H9 (cell line): ENCODE measurements around the gene SSBP3. TPM values are rescaled to one million over a fixed set of nuclear protein-coding genes. Genes with fewer than 3 reads are reported as not detected.

Experiments used
- DNase-seq: peaks from one replicate; pipeline ENCODE4 v3.0.0-alpha.2; 2017
- H2AFZ ChIP-seq: one replicate; pipeline ENCODE4 v1.6.1; 2013; ENCODE audit warnings: mild to moderate bottlenecking, low read length, control low read depth, moderate library complexity
- H2AK5ac ChIP-seq: 2 replicates; pipeline ENCODE4 v1.6.1; 2013; ENCODE audit warnings: low read length, control low read depth, mixed read lengths; ENCODE audit not compliant: insufficient read length
- H2BK120ac ChIP-seq: one replicate; pipeline ENCODE4 v1.6.1; 2013; ENCODE audit warnings: low read depth, mild to moderate bottlenecking, low read length, control low read depth, inconsistent platforms; ENCODE audit not compliant: poor library complexity, severe bottlenecking
- H2BK12ac ChIP-seq: 2 replicates; pipeline ENCODE4 v1.6.1; 2013; ENCODE audit warnings: low read length, control low read depth, mixed read lengths, low read depth; ENCODE audit not compliant: insufficient read length
- H2BK15ac ChIP-seq: 2 replicates; pipeline ENCODE4 v1.6.1; 2013; ENCODE audit warnings: low read depth, low read length, control low read depth
- H2BK20ac ChIP-seq: one replicate; pipeline ENCODE4 v1.6.1; 2013; ENCODE audit warnings: low read depth, mild to moderate bottlenecking, low read length, control low read depth, inconsistent platforms; ENCODE audit not compliant: poor library complexity, severe bottlenecking
- H2BK5ac ChIP-seq: 2 replicates; pipeline ENCODE4 v1.6.1; 2013; ENCODE audit warnings: low read length, control low read depth, mixed read lengths; ENCODE audit not compliant: insufficient read length
- H3K14ac ChIP-seq: 2 replicates; pipeline ENCODE4 v1.6.1; 2013; ENCODE audit warnings: low read length, control low read depth; ENCODE audit not compliant: insufficient read depth
- H3K18ac ChIP-seq: 2 replicates; pipeline ENCODE4 v1.6.1; 2013; ENCODE audit warnings: low read depth, mild to moderate bottlenecking, mixed read lengths, low read length, control low read depth; ENCODE audit not compliant: insufficient read length
- H3K23ac ChIP-seq: 2 replicates; pipeline ENCODE4 v1.6.1; 2013; ENCODE audit warnings: low read length, control low read depth, mixed read lengths, low read depth; ENCODE audit not compliant: insufficient read length
- H3K23me2 ChIP-seq: 2 replicates; pipeline ENCODE4 v1.6.1; 2013; ENCODE audit warnings: low read depth, mild to moderate bottlenecking, mixed read lengths, low read length, control low read depth; ENCODE audit not compliant: insufficient read length, poor library complexity, severe bottlenecking
- H3K27ac ChIP-seq: 2 replicates; pipeline ENCODE4 v1.5.1; 2013; ENCODE audit warnings: low read length, control low read depth, mixed read lengths, low read depth; ENCODE audit not compliant: insufficient read length
- H3K27me3 ChIP-seq: 2 replicates; pipeline ENCODE4 v1.6.1; 2013; ENCODE audit warnings: low read length, control low read depth, inconsistent platforms; ENCODE audit not compliant: insufficient read depth
- H3K4ac ChIP-seq: 2 replicates; pipeline ENCODE4 v1.6.1; 2013; ENCODE audit warnings: low read depth, mild to moderate bottlenecking, control low read depth, inconsistent platforms, low read length, moderate library complexity
- H3K4me1 ChIP-seq: 2 replicates; pipeline ENCODE4 v1.6.1; 2013; ENCODE audit warnings: low read length, control low read depth, inconsistent platforms; ENCODE audit not compliant: insufficient read depth
- H3K4me2 ChIP-seq: 2 replicates; pipeline ENCODE4 v1.6.1; 2013; ENCODE audit warnings: low read length, control low read depth, mixed read lengths; ENCODE audit not compliant: insufficient read length, insufficient read depth
- H3K56ac ChIP-seq: 2 replicates; pipeline ENCODE4 v1.6.1; 2013; ENCODE audit warnings: low read depth, mild to moderate bottlenecking, mixed read lengths, low read length, control low read depth; ENCODE audit not compliant: insufficient read length
- H3K79me1 ChIP-seq: 2 replicates; pipeline ENCODE4 v1.6.1; 2013; ENCODE audit warnings: low read depth, mild to moderate bottlenecking, moderate library complexity, low read length, control low read depth, inconsistent platforms; ENCODE audit not compliant: insufficient read depth, poor library complexity, severe bottlenecking
- H3K79me2 ChIP-seq: 2 replicates; pipeline ENCODE4 v1.6.1; 2013; ENCODE audit warnings: low read length, control low read depth, inconsistent platforms; ENCODE audit not compliant: insufficient read depth
- H3K9ac ChIP-seq: 2 replicates; pipeline ENCODE4 v1.6.1; 2013; ENCODE audit warnings: low read length, control low read depth, mixed read lengths; ENCODE audit not compliant: insufficient read length; ENCODE audit errors: extremely low read depth
- H3K9me3 ChIP-seq: one replicate; pipeline ENCODE4 v1.6.1; 2013; ENCODE audit warnings: low read depth, low read length, inconsistent platforms; ENCODE audit not compliant: control insufficient read depth
- H3T11ph ChIP-seq: one replicate; pipeline ENCODE4 v1.6.1; 2013; ENCODE audit warnings: mild to moderate bottlenecking, low read length, control low read depth, inconsistent platforms
- H4K20me1 ChIP-seq: one replicate; pipeline ENCODE4 v1.6.1; 2013; ENCODE audit not compliant: control insufficient read depth, insufficient read length, insufficient read depth
- H4K5ac ChIP-seq: 2 replicates; pipeline ENCODE4 v1.6.1; 2013; ENCODE audit warnings: low read depth, mild to moderate bottlenecking, mixed read lengths, low read length, control low read depth; ENCODE audit not compliant: insufficient read length
- H4K8ac ChIP-seq: replicated peaks from 2 replicates; pipeline ENCODE4 v1.6.1; 2013; ENCODE audit warnings: low read length, control low read depth, mixed read lengths, low read depth; ENCODE audit not compliant: insufficient read length
- H4K91ac ChIP-seq: 2 replicates; pipeline ENCODE4 v1.6.1; 2013; ENCODE audit warnings: low read depth, mild to moderate bottlenecking, moderate library complexity, mixed read lengths, low read length, control low read depth; ENCODE audit not compliant: insufficient read length
- H3K27ac Mint-ChIP-seq, 3 experiments: 2 replicates in 2 of 3; 3 replicates in 1 of 3; pipeline ENCODE4 v1.8.0; 2020 to 2021; ENCODE audit warnings: mixed read lengths in 3 of 3, mild to moderate bottlenecking in 1 of 3, moderate library complexity in 1 of 3
- H3K27me3 Mint-ChIP-seq: 2 replicates; pipeline ENCODE4 v1.8.0; 2021; ENCODE audit warnings: low read depth, mild to moderate bottlenecking, moderate library complexity, mixed read lengths
- H3K36me3 Mint-ChIP-seq, 3 experiments: 2 replicates in 2 of 3; 3 replicates in 1 of 3; pipeline ENCODE4 v1.8.0; 2020 to 2021; ENCODE audit warnings: low read depth in 3 of 3, mixed read lengths in 3 of 3; ENCODE audit not compliant: insufficient read depth in 1 of 3
- H3K4me1 Mint-ChIP-seq, 2 experiments: 2 replicates each; pipeline ENCODE4 v1.8.0; 2020; ENCODE audit warnings: mixed read lengths in 2 of 2
- H3K4me3 Mint-ChIP-seq, 2 experiments: 2 replicates in 1 of 2; 3 replicates in 1 of 2; pipeline ENCODE4 v1.8.0; 2020 to 2021; ENCODE audit warnings: mild to moderate bottlenecking in 2 of 2, mixed read lengths in 2 of 2, moderate library complexity in 1 of 2
- H3K9me3 Mint-ChIP-seq, 2 experiments: 2 replicates in 1 of 2; 3 replicates in 1 of 2; pipeline ENCODE4 v1.8.0; 2020; ENCODE audit warnings: mild to moderate bottlenecking in 2 of 2, mixed read lengths in 2 of 2, moderate library complexity in 1 of 2
- CTCF ChIP-seq: fragments of 200-600 bp; sonication (generic); conservative IDR thresholded peaks from 3 replicates; pipeline ENCODE4 v1.8.0; 2021; ENCODE audit warnings: antibody characterized with exemption, mild to moderate bottlenecking
- WGBS: extraction: QIAGEN DNeasy Blood & Tissue Kit; methylation state at CpG from one replicate; pipeline ENCODE4 v1.1.7; 2013; ENCODE audit warnings: missing lambda C conversion rate, low lambda C conversion rate, mixed read lengths; ENCODE audit not compliant: insufficient read length; ENCODE audit errors: extremely low coverage; 5-methylcytosine and 5-hydroxymethylcytosine counted together
- total RNA-seq: library from RNA; stranded (reverse); gene quantifications from 2 replicates; pipeline ENCODE4 v1.2.1, GENCODE V29; 2021

The SSBP3 gene
- total RNA-seq, 1 experiment from 2014 or later: 126 TPM

DNA sequence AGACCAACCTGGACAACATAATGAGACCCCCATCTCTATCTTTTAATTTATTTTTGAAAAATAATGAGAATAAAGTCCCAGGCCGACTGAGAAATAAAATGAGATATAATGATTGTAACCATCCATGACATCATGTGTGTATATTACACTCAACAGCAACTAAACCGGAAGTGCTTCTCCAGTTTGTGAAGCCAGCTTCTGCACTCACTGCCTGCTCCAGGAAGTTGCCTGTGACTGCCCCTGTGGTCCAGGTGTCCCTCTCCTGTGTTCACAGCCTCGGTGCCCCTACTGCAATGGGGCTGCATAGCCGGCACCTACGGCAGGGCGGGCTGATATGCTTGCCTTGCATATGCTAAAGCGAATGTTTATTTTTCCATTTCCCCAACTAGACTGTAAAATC, 68.3 kb downstream of the SSBP3 start:
- Histone ChIP-seq H2BK20ac (no peak overlapping the region), H3K4ac (no peak overlapping the region), H3K18ac (no peak overlapping the region), H2AK5ac (no peak overlapping the region), H3T11ph (no peak overlapping the region), H4K8ac (no peak overlapping the region), H3K9me3 (no peaks in the 10 kb centered on the region), H4K5ac (no peak overlapping the region), H3K23me2 (no peaks in the 10 kb centered on the region), H2BK12ac (no peak overlapping the region), H2BK15ac (no peak overlapping the region), H4K20me1 (no peaks in the 10 kb centered on the region), H2BK120ac (no peak overlapping the region), H3K9ac (no peak overlapping the region), H3K14ac (no peak overlapping the region), H3K23ac (no peak overlapping the region), H4K91ac (no peak overlapping the region), H2BK5ac (no peak overlapping the region), H3K4me1 (peaks cover 10% of the 10 kb centered on the region; the same call in 1 of the 2 replicates), H2AFZ (no peak overlapping the region), H3K79me2 (peaks cover 1% of the 10 kb centered on the region; the same call in 1 of the 2 replicates), H3K56ac (no peak overlapping the region), H3K27me3 (no peaks in the 10 kb centered on the region), H3K27ac (no peak overlapping the region), H3K4me2 (no peak overlapping the region), H3K79me1 (no peaks in the 10 kb centered on the region)
- Mint-ChIP-seq H3K4me1 (peaks cover 76 to 81% of the 10 kb centered on the region in 2 experiments), H3K27ac (peak overlapping the region in 1 of 3 experiments; percentile 84; a peak in 2 of 7 replicates), H3K27me3 (no peaks in the 10 kb centered on the region), H3K9me3 (no peaks in the 10 kb centered on the region), H3K4me3 (no peak overlapping the region), H3K36me3 (peaks cover 2 to 22% (median 21%) of the 10 kb centered on the region in 3 experiments; a peak in 5 of 7 replicates)
- no CpG with 5 or more reads among the region's 7 CpGs for WGBS
- TF ChIP-seq CTCF: no peak
- no peak for DNase-seq
